NCI-H345 treated with DMSO at 0.1 percent for 48 hours (cell line): ENCODE measurements around the gene MIA2.
"Not testable (repeated sequence)": the region's sequence is repeated elsewhere in the genome, so short reads cannot be mapped to it uniquely, and the experiment has no call there.

ENCODE experiments used
- DNase-seq: peaks from one replicate; lab custom pipeline; 2025; ENCODE audit not compliant: unreplicated experiment; lab: John Stamatoyannopoulos, UW

The MIA2 gene

GRCh38 chr14:39231751-39232553, 1.8 kb upstream of the MIA2 start:
- DNase-seq, result peak; percentile 3

GRCh38 chr14:39232554-39233415, 930 bp upstream of the MIA2 start:
- DNase-seq, result no peak

GRCh38 chr14:39234986-39235385, 1.3 kb downstream of the MIA2 start:
- not testable (repeated sequence) for DNase-seq

- not testable (repeated sequence) for DNase-seq
These were observed 1.8 kb downstream of the MIA2 start for GRCh38 chr14:39235466-39235865.

- no peak for DNase-seq
These were observed 7.1 kb downstream of the MIA2 start for GRCh38 chr14:39240769-39241168.

- no peak for DNase-seq
These were observed 7.9 kb downstream of the MIA2 start for GRCh38 chr14:39241637-39242036.

GRCh38 chr14:39243831-39244230, 10.1 kb downstream of the MIA2 start:
- DNase-seq, result no peak

GRCh38 chr14:39246618-39247017, 12.9 kb downstream of the MIA2 start:
- no peak for DNase-seq

- no peak for DNase-seq
These were observed 13.5 kb downstream of the MIA2 start for GRCh38 chr14:39247256-39247655.

- no peak for DNase-seq
These were observed 17.8 kb downstream of the MIA2 start for GRCh38 chr14:39251547-39251946.

GRCh38 chr14:39257388-39257787, 23.7 kb downstream of the MIA2 start:
- not testable (repeated sequence) for DNase-seq

- DNase-seq, result no peak
These were observed 25.2 kb downstream of the MIA2 start for GRCh38 chr14:39258782-39259545.

- DNase-seq, result not testable (repeated sequence)
These were observed 26.4 kb downstream of the MIA2 start for GRCh38 chr14:39260161-39260560.

- DNase-seq, result not testable (repeated sequence)
These were observed 28.5 kb downstream of the MIA2 start for GRCh38 chr14:39262214-39262613.

GRCh38 chr14:39264057-39264456, 30.3 kb downstream of the MIA2 start:
- no peak for DNase-seq

- no peak for DNase-seq
These were observed 30.8 kb downstream of the MIA2 start for GRCh38 chr14:39264558-39264957.

GRCh38 chr14:39265033-39265432, 31.3 kb downstream of the MIA2 start:
- DNase-seq, result peak; percentile 10

GRCh38 chr14:39265806-39266524, 32.2 kb downstream of the MIA2 start:
- DNase-seq, result peak; percentile 50

- DNase-seq, result no peak
These were observed 32.8 kb downstream of the MIA2 start for GRCh38 chr14:39266525-39266870.

GRCh38 chr14:39266871-39267607, 33.3 kb downstream of the MIA2 start:
- peak; percentile 71 for DNase-seq
